ENCODE measurements around the gene MORN1. TPM values are rescaled to one million over a fixed set of nuclear protein-coding genes. Genes with fewer than 3 reads are reported as not detected.

The MORN1 gene
- total RNA-seq, 2 experiments from 2014 or later: 5.9 to 6.6 TPM

DNA sequence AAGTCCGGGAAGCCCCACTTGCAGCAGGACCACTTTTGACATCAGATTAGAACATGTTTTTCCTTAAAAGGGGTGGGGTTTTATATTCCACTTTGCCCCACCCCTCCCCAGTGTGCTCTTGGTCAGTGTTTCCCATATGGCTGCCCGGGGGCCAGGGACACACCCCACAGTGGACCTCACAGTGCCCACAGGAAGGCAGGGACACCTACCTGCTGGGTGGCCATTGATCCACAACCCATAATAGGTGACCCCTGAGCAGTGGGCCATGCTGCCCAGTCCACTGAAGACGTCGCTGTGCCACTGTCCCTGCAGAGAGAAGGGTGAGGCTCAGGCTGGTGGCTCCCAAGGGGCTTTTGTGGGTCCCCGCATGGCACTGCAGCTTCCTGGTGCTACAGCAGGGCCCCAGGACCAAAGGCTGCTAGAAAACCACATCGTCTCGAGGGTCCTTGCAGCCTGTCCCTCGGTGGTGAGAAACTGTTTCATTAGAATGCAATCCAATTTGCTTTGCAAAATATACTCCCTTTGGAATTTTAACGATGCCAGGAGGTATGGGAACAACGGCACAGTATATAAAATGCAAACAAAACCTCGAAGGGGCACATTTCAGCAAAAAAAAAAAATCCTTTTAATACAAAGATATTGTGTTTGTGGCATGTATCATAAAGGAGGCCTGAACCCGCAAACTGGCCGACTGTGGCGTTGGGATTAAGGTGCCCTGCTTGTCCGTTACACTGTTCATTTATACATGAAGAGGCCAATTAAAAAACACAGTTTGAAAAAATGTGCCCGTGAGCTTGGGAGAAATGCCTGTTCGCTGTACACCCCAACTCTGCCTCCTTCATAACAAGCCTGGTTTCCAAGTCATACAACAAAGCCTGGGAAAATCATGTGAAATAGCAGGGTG lies 16.9 kb downstream of the MORN1 start:
- H3K36me3 Mint-ChIP-seq (ENCODE audit: low read depth): no peaks in the 10 kb centered on the region
- DNase-seq (no peak), ATAC-seq (no peak)
- H3K27me3 Mint-ChIP-seq: no peaks in the 10 kb centered on the region
- ChIA-PET CTCF (interaction anchor here (10.8 kb wide), 1 partner anchor 180 kb away, joined by 239 read pairs; the partner anchor contains the start of gene FAAP20), POLR2A (no interaction called here)
- no peaks in the 10 kb centered on the region for H3K4me1 Mint-ChIP-seq (ENCODE audit: low read depth)
- H3K4me3 Mint-ChIP-seq: no peak overlapping the region
- TF ChIP-seq, protein P1, sequence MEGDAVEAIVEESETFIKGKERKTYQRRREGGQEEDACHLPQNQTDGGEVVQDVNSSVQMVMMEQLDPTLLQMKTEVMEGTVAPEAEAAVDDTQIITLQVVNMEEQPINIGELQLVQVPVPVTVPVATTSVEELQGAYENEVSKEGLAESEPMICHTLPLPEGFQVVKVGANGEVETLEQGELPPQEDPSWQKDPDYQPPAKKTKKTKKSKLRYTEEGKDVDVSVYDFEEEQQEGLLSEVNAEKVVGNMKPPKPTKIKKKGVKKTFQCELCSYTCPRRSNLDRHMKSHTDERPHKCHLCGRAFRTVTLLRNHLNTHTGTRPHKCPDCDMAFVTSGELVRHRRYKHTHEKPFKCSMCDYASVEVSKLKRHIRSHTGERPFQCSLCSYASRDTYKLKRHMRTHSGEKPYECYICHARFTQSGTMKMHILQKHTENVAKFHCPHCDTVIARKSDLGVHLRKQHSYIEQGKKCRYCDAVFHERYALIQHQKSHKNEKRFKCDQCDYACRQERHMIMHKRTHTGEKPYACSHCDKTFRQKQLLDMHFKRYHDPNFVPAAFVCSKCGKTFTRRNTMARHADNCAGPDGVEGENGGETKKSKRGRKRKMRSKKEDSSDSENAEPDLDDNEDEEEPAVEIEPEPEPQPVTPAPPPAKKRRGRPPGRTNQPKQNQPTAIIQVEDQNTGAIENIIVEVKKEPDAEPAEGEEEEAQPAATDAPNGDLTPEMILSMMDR (IDR thresholded peaks at IDR 0.05): no peak
- H3K27ac Mint-ChIP-seq: no peak overlapping the region
- no peaks in the 10 kb centered on the region for H3K9me3 Mint-ChIP-seq
- intact Hi-C loops (cut with micrococcal nuclease): no loop called here

DNA sequence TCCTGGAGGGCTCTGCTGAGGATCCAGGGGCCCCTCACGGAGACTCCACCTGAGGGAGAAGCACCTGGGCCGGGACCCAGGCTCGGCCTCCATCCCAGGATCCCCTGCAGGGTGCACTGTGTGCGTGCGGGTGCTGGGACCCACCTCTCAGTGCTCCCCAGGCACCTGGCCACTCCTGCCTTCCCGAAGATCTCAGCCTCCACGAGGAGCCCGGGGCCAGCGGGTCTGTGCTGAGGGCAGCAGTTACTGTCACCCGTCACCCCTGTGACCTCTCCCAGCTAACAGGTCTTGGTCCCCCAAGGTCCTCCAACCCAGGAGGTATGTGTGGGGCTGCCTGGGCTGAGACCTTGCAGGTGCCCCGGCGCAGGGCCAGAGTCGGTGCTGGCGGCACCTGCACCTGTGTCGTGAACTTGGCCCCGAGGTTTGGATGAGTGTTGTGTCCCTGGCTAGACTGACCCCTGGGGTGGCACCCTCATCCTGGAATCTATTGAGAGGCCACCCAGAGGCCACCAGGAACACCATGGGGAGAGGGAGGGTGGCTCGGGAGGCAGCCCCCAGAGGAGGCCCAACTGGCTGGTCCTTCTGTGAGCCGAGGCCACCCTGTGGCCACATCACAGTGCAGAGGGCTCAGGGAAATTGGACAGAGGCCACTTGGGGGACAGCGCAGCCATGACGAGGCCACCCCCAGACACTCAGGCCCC lies 17.7 kb downstream of the MORN1 start:
- ChIA-PET CTCF (no interaction called here), POLR2A (no interaction called here)
- Mint-ChIP-seq H3K27me3 (no peaks in the 10 kb centered on the region), H3K4me1 (ENCODE audit: low read depth) (no peaks in the 10 kb centered on the region), H3K9me3 (no peaks in the 10 kb centered on the region), H3K27ac (no peak overlapping the region), H3K4me3 (no peak overlapping the region), H3K36me3 (ENCODE audit: low read depth) (no peaks in the 10 kb centered on the region)
- ATAC-seq (no peak), DNase-seq (no peak)
- TF ChIP-seq, protein P1 (IDR thresholded peaks at IDR 0.05): no peak
- intact Hi-C loops (cut with micrococcal nuclease): no loop called here

DNA sequence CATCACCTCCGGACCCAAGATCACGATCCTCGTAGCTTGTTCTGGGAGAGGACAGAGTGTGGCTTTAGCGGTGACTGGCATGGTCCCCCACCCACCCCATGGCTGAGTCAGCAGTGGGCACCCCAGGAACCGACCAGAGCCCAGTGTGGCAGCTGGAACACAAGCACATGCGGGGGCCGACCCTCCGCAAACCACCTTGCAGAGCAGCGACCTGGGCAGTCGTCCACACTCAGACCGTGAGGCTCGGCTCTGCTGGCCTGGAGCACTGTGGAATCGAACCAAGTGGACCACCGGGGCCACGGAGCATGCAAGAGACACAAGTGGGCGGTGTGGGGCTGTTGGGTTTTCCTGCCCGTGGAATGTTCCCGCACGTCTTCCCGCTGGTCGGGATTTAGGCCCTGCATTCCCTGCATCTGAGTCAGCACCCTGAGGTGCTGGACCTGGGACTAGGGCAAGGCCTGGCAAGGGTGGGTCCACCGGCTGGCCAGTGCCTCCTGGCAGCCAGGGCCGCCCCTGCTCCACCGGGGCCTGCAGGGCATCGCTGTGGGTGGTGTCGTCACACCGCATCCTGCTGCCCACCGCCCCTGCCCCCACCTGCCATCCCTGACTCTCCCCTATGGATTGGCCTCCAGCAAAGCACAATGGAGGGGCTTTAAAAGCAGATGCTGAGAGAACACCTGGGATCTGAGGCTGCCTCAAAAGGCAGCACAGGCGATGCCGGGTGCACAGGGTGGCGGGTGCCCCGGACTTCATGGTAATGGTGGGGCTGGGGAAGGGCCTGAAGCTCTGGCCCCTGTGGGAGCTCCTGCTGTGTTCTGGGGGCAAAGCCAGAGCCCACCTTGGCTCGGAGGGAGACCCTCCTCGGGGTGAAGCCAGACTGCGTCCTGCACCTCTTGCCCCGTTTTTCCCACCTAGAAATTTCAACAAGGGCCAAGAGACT lies 18.5 kb downstream of the MORN1 start:
- no peaks in the 10 kb centered on the region for H3K9me3 Mint-ChIP-seq
- H3K36me3 Mint-ChIP-seq (ENCODE audit: low read depth): no peaks in the 10 kb centered on the region
- ATAC-seq (no peak), DNase-seq (no peak)
- intact Hi-C loops (cut with micrococcal nuclease): no loop called here
- no peaks in the 10 kb centered on the region for H3K4me1 Mint-ChIP-seq (ENCODE audit: low read depth)
- H3K27ac Mint-ChIP-seq: no peak overlapping the region
- no peaks in the 10 kb centered on the region for H3K27me3 Mint-ChIP-seq
- POLR2A ChIA-PET: no interaction called here
- no peak overlapping the region for H3K4me3 Mint-ChIP-seq
- TF ChIP-seq, protein P1 (IDR thresholded peaks at IDR 0.05): no peak
- CTCF ChIA-PET: no interaction called here

DNA sequence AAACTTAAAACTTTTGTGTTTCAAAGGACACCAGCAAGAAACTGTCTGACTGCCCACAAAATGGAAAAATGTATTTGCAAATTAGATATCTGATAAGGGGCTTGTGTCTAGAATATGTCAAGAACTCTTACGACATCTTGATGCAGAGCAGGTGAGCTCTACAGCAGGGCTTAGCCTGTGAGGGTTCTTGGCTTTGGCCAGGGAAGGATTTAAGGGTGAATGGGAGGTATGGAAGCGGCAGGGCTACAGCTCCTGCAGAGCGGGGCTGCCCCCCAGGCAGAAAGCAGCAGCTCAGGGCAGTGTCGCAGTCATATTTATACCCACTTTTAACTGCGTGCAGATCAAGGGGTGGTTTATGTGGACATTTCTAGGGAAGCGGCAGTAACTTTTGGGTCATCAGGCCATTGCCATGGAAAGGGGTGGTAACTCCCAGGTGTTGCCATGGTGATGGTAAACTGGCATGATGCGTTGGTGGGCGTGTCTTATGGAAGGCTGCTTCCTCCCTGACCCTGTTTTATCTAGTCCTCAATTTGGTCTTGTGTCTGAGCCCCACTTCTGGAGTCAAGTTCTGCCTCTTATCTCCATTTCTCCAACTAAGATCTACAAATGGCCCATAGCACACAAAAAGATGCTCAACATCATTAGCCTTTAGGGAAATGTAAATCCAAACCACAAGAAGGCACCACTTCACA lies 23.2 kb downstream of the MORN1 start:
- H3K27ac Mint-ChIP-seq: no peak overlapping the region
- CTCF ChIA-PET: interaction anchor here (1.3 kb wide), 1 partner anchor 173 kb away, joined by 4 read pairs; the partner anchor contains the start of gene FAAP20
- TF ChIP-seq, protein P1 (IDR thresholded peaks at IDR 0.05): no peak

More for the DNA sequence above, 23.2 kb downstream of the MORN1 start:
- Mint-ChIP-seq H3K4me1 (ENCODE audit: low read depth) (no peaks in the 10 kb centered on the region), H3K36me3 (ENCODE audit: low read depth) (no peaks in the 10 kb centered on the region), H3K27me3 (no peaks in the 10 kb centered on the region), H3K4me3 (no peak overlapping the region), H3K9me3 (peaks cover 5% of the 10 kb centered on the region)
- POLR2A ChIA-PET: no interaction called here
- ATAC-seq (no peak), DNase-seq (no peak)
- intact Hi-C loops (cut with micrococcal nuclease): no loop called here

Data from activated CD8-positive, alpha-beta T cell treated with anti-CD3 and anti-CD28 coated beads for 36 hours (primary cell).